Peyer's patch (tissue), 4 donors: Measurements from ENCODE around the gene MTMR3.

Experiments used
- POLR2A ChIP-seq, 2 donors: fragments of 450-650 bp; IDR thresholded peaks; one replicate each; pipeline ENCODE4 v1.5.1; 2017; ENCODE audit warnings: antibody characterized with exemption in 2 of 2, mild to moderate bottlenecking in 2 of 2, moderate library complexity in 2 of 2
- TF ChIP-seq, protein P1 (sequence below), 6 experiments: fragments of 450-650 bp in 4 of 6; fragments of 200-600 bp in 2 of 6; sonication (generic) in 1 of 6; IDR thresholded peaks; one replicate each; pipeline ENCODE4 v1.5.1; 2017 to 2019; ENCODE audit warnings: antibody characterized with exemption in 6 of 6, mild to moderate bottlenecking in 3 of 6, moderate library complexity in 1 of 6

GRCh38 chr22:30014244-30014643 lies 131.3 kb downstream of the MTMR3 start:
- TF ChIP-seq, protein P1, sequence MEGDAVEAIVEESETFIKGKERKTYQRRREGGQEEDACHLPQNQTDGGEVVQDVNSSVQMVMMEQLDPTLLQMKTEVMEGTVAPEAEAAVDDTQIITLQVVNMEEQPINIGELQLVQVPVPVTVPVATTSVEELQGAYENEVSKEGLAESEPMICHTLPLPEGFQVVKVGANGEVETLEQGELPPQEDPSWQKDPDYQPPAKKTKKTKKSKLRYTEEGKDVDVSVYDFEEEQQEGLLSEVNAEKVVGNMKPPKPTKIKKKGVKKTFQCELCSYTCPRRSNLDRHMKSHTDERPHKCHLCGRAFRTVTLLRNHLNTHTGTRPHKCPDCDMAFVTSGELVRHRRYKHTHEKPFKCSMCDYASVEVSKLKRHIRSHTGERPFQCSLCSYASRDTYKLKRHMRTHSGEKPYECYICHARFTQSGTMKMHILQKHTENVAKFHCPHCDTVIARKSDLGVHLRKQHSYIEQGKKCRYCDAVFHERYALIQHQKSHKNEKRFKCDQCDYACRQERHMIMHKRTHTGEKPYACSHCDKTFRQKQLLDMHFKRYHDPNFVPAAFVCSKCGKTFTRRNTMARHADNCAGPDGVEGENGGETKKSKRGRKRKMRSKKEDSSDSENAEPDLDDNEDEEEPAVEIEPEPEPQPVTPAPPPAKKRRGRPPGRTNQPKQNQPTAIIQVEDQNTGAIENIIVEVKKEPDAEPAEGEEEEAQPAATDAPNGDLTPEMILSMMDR (IDR thresholded peaks at IDR 0.05): no peak
- TF ChIP-seq POLR2A (IDR thresholded peaks at IDR 0.05): no peak
